C1 segment of cervical spinal cord (tissue), 14 donors: ENCODE data around the gene PERCC1.

Experiments used
- DNase-seq, 14 donors: peaks; one replicate each; lab custom pipeline; 2025; lab: John Stamatoyannopoulos, UW

PERCC1 gene

DNA sequence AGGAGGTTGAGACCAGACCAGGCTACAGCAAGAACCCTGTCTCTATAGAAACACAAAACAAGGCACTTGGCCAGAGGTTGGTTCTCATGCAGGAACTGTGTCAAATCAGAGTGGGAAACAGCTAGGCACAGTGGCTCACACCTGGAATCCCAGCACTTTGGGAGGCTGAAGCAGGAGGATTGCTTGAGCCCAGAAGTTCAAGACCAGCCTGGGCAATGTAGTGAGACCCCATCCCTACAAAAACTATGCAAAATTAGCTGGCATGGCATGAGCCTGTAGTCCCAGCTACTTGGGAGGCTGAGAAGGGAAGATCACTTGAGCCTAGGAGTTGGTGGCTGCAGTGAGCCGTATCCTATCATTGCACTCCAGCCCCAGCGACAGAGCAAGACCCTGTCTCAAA is 18.0 kb upstream of the PERCC1 start:
- DNase-seq = no peak

- peak in 9 of 14 donors; percentile 3 to 49 (median 27) for DNase-seq
Measured at GRCh38 chr16:1413684-1414531, 17.0 kb upstream of the PERCC1 start.

GRCh38 chr16:1414532-1415260 is 16.2 kb upstream of the PERCC1 start, which contains the start of gene UNKL:
TSS of gene UNKL (minus strand) at chr16:1414704. CDS start at chr16:1414691, 13 bp downstream.
- peak in 11 of 14 donors; percentile 12 to 76 (median 35) for DNase-seq

DNA sequence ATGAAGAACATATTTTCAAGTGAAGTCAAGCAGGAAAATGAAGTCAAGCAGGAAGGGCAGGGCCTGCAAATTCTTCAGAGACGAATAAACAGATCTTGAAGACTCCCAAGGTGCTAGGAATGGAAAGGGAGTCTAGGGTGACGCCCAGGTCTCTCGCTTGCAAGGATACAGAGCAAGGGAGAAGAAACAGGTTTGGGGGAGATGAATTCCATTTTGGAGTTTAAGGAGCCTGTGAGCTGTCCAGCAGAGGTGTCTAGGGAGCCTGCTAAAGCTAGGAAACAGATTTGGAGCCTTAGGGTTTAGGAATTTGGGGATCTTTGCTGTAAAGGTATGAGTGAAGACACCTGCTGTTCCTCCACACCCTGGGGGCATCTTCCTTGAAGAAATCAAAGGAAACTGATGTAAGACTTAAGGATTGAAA is 14.3 kb upstream of the PERCC1 start:
- no peak for DNase-seq

DNA sequence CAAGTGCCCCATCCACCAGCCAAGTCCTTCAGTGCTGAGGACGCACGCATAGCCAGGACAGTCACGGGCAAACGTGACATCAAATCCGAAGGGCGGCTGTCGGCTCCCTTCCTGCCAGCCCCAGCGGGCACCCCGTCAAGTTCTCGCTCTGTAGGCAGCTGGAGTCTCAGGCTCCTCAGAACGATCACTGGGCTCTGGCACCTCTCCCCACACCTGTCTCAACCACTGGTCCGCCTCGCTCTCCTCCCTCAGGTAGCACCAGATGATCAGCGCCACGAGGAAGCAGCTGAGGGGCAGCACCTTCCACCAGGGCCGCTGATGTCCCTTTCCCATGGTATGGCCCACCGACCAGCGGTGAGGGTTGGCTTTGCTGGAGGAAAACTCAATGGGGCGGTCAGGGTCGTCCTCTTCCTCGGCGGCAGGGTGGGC is 10.8 kb upstream of the PERCC1 start:
- peak in 1 of 14 donors; percentile 46 for DNase-seq

- DNase-seq = no peak
Measured at GRCh38 chr16:1422076-1422475, 8.8 kb upstream of the PERCC1 start.

- DNase-seq = no peak
Measured at GRCh38 chr16:1424028-1424427, 6.8 kb upstream of the PERCC1 start.

DNA sequence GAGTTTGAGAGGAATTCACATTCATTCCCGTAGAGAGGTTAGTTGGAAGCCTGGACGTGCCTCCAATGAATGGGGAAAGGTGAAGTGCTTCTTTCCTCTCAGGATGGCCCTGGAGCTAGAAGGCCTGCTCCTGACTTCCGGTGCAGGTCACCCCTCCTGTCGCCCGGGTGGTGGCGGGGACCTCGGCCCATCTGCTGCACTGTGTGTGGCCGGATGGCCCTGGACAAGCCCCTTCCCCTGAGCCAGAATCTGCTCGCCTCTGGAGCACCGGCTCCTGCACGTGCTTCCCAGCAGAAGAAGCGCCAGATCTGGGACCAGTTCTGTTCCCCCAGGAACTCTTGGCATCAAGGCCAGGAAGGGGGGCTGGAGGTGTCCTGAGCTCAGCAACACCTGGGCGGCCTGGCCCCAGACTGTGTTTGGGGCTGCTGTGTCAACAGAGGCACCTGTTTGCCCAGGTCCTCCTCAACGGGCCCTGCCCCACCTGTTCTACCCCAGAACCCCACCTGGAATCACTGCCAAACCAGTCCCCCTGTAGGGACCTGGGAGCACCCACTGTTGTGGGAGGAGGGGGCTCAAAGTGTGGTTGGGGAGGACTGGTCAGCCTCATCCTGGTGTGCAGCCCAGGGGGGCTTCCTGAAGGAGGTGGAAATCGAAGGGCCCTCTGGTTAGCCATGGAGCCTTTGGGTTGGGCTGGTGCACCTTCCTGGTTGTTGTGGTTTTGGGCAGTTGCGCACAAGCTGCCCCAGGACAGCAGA is 5.1 kb upstream of the PERCC1 start:
- DNase-seq = no peak

DNA sequence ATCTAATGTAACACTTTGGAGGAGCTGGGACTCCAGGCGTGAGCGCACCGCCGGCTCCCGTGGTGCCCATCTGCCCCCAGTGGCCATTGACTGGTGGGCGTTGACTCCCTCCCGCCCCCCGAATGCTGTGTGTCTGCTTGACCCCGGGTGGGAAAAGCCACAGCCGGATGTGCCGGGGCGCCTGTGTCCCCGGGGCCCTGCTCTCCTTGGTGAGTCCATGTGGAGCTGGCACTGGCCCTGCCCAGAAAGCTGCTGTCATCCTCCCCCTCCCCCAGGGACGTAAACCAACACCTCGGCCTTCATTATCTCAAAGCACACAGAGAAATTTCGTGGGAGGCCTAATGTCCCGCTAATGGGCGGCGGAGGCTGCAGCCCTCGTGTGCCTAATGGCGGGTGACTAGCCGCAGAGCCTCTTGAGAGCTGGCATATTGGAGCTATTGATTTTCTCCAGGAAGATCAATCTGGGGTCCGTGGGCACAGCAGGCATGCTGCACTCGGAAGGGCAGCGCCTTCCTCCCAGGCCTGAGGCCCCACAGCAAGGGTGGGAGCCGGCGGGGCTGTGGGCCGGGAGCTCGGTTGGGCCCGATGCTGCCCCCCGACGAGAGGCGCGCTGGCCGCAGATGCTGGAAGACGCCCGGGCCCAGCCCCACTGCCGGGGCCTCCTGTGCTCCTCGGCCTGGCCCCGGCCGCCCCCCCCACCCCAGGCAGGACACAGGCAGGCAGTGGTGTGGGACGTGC is 4.0 kb upstream of the PERCC1 start:
- DNase-seq = no peak

GRCh38 chr16:1427473-1428461 is 3.1 kb upstream of the PERCC1 start:
- DNase-seq = no peak

- DNase-seq = no peak
Measured at GRCh38 chr16:1428511-1428910, 2.4 kb upstream of the PERCC1 start.

DNA sequence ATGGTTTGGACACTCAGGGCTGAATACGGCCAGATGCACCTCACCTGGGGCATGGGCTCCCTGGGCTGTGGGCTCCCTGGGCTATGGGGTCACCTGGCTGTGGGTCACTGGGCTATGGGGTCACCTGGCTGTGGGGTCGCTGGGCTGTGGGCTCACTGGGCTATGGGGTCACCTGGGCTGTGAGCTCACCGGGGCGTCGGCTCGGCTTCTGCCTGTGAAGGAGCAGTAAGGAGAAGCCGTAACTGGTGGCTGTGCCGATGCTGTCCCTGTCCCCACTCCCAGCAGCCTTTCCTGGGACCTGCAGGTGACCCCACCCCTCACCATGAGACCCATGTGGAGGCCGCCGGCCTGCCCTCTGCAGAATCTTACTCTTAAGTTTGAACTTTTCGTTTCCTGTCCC is 1.9 kb upstream of the PERCC1 start:
- no peak for DNase-seq

- no peak for DNase-seq
Measured at GRCh38 chr16:1429631-1430030, 1.2 kb upstream of the PERCC1 start.

DNA sequence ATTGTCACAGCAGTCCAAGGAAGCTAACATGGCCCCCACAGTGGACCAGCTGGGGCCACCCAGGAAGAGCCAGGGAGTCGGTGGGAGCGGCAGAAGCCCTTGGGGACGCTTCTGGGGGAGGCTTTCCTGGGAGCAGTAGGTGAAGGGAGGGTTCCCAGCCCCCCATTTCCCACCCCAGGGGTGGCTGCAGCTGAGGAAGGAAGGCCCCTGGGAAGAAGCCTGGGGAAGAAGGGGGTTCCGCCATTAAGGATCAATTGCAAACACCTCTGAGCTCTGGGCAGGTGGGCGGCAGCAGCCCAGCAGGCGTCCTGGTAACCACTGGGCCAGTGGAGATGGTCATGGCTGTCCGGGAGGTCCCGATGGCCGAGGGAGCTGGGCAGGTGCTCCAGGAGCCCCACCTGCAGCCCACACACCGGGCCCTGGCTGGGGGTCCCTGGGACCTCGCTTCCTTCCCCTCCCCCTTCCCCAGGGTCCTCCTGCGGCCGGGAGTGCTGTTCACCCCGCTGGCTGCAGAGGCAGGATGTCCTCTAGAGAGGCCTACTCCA is 592 bp upstream of the PERCC1 start:
- DNase-seq = no peak

DNA sequence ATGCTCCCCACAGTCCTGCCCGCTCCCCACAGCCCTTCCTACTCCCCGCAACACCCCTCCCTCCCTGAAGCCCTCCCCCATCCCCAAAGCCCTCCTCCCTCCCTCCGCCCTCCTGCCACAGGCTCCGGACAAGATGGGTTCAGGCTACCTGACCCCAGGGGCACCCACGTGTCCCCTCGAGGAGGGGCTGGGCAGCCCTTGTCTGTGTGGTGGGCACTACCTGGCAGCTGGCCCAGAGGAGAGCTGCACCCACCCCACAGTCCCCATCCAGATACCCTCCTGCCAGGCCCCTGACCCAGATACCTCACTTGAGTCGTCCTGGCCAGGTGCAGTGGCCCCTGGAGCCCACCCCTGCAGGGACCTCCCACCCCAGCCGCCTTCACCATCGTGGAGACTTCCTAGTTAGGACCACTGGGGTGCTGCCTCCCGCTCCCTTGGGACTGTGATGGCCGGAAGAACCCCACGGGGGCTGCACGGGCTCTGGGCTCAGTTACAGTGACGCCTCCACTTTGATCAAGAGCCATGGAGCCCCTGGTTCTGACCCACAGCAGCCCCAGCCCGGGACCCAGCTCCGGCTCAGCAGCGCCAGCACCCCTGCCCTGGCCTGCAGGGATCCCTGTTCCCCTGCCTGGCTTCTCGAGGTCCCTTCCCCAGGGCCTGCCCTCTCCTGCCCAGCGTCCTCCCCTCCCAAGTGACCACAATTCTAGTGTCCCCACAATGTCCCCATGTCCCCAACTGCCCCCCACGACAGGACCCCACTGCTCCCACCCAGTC is 806 bp downstream of the PERCC1 start:
- no peak for DNase-seq

- DNase-seq = no peak
Measured at GRCh38 chr16:1432388-1433262, 1.7 kb downstream of the PERCC1 start.

DNA sequence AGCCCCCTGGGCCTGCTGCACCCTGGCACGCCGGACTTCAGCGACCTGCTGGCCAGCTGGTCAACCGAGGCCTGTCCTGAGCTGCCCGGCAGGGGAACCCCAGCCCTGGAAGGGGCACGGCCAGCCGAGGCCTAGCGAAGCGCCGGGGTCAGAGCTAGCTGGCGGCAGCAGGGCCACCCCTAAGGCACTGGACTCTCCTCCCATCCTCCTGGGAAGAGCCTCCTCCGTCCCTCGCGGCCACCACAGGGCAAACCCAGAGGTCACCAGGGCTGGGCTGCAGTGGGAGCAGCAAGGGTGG is 2.3 kb downstream of the PERCC1 start:
- DNase-seq = no peak

DNA sequence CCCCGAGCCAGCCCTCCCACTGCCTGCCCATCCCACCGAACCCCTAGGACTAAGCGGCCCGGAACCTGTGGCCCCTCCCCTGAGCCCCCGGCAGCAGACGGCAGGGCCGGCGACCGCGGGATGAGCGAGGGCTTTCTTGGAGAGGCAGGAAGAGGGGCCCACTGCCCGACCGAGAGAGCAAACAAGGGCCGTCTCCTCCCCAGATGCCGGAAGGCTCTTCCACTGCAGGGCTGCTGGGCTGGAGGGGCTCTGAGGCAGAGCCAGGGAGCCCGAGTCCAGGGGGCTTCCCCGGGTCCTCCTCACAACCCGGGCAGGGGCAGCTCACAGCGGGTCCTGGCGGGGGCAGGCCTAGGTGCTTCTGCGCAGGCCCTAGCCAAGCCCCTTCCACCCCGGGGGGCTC is 2.9 kb downstream of the PERCC1 start:
- no peak for DNase-seq
